Neural progenitor cell (in vitro differentiated cells): Measurements from ENCODE around the gene CERK.

Experiments
- CTCF ChIP-seq: fragments of 200-600 bp; sonication (generic); IDR thresholded peaks from 2 replicates; pipeline ENCODE4 v1.5.1; 2017; ENCODE audit warnings: antibody characterized with exemption, mild to moderate bottlenecking
- EZH2 ChIP-seq: fragments of 200-600 bp; sonication (generic); IDR thresholded peaks from 2 replicates; pipeline ENCODE4 v1.6.1; 2017; ENCODE audit warnings: antibody characterized with exemption, mild to moderate bottlenecking, moderate library complexity
- EZH2phosphoT487 ChIP-seq: fragments of 200-600 bp; sonication (generic); IDR thresholded peaks from 2 replicates; pipeline ENCODE4 v1.6.1; 2017; ENCODE audit warnings: antibody characterized with exemption

- TF ChIP-seq EZH2phosphoT487 (no peak), CTCF (no peak), EZH2 (no peak)
Measured at GRCh38 chr22:46764140-46764680, 26.2 kb upstream of the CERK start.
